Stimulated activated CD8-positive, alpha-beta memory T cell treated with anti-CD3 and anti-CD28 coated beads, Interleukin-7, amount 100 ng/mL, for 24 hours (primary cell): Measurements from ENCODE around the gene ARMC3.
"Not testable (repeated sequence)": the region's sequence is repeated elsewhere in the genome, so short reads cannot be mapped to it uniquely, and the experiment has no call there.

Experiments
- DNase-seq: peaks from one replicate; pipeline ENCODE4 v3.0.0-alpha.2; 2020; ENCODE audit warnings: low read depth

ARMC3 gene

DNA sequence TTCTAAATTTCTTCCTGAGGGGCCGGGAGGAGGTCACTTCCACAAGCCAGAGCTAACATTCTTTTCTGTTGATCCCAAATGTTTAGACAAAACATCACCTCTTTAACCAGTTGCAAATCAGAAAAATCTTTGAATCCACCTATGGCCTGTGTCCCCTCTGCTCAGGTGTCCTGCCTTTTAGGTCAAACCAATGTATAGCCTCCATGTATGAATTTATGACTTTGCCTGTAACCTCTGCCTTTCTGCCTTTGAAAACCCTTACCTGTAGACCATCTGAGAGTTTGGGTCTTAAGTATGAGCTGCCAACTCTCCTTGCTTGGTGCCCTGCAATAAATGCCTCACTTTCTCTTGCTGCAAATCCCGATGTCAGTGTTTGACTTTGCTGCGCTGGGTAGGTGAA lies 123.4 kb downstream of the ARMC3 start:
- DNase-seq: no peak

GRCh38 chr10:23051855-23052331 lies 124.0 kb downstream of the ARMC3 start:
- DNase-seq: no peak

GRCh38 chr10:23053036-23053435 lies 125.2 kb downstream of the ARMC3 start:
- DNase-seq: no peak

- DNase-seq: no peak
Observed at GRCh38 chr10:23055424-23056185, 127.8 kb downstream of the ARMC3 start.

DNA sequence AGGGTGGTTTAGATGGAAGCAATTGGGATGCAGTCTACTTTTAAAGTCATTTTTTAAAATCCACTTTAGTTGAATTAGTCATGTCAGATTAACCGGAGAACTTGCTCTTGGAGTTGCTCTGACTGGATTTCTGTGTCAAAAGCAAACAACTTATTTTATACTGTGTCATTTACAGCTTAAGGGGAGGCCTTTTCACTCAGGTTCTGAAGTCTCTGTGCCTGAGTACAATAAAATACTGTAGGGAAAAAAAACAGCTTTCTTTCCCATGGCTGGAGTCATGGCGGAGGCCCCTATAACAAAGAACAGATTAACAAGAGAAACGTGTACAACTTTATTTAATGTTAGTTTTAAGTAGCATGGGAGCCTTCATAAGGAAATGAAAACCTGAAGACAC lies 128.3 kb downstream of the ARMC3 start:
- no peak for DNase-seq

DNA sequence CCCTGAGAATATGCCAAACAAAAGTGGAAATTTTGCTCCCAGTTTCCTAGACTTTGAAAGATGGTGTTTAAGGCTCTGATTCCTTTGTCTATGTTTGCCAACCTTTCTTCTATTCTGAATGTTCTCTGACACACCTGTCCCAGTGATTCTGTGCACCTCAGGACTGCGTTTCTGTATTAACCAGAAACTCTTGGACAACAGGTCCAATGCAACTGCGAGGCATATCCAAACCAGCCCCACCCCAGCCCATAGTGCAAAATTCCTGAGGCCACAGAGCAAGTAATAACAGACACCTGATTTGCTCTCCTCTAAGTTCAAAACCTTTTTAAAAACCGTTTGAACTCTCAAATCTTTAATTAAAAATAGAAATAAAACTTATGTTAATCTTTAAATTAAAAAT lies 130.5 kb downstream of the ARMC3 start:
- no peak for DNase-seq

DNA sequence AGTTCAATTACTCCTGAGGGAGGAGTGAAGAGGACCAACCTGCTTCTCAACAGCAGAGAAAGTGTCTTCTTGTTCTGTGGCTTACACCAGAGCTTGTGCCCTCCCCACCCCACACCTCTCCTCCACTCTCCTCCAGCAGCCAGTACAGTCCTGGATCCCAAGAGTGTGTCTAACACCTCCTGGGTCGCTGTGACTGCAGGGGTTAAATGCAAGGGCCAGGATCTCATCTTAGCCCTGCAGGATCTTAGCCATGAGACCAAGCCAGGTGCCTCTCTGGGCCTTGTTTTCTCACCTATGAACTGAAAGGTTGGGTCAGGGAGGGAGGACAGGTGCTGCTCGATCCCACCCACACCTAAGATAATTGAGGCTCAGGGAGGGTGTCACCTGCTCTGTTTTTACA lies 133.1 kb downstream of the ARMC3 start:
- no peak for DNase-seq

- no peak for DNase-seq
Observed at GRCh38 chr10:23063045-23063972, 135.5 kb downstream of the ARMC3 start.

DNA sequence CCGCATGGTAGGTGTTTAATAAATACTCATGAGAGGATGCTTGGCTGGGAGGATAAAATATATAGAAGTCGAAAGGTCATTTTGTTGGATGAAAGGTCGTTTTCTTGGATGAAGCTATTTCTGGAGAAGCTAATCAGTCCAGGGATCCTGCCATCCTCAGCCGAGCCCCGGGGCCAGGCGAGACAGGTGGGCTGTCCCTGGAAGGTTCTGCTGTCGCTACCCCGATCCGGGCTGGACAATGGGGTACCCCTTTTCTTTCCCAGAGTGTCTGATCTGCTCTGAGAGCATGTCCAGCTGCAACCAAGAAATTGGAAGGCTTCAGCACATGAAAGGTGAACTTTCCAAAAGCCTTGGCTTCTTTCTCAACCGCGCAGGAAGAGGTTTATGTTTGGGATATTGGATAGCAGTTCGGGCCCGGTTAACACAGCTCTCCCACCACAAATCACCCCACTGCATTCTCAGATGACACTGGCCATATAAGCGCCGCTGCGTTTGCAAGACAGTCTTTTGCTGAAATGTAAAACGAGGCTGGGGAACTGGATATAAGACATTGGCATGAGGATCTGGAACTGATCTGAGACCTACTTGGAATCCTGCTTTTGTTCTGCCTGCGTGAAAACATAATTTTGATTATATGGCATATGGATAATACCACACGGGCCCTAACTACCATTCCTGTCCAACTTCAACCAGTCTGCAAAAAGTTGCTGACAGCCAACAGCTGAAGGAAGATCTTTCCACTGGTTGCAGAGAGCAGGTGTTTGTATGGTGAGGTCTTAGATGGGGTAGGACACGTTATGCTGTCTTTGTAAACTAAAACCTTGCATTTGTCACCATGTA lies 136.3 kb downstream of the ARMC3 start:
- DNase-seq: no peak

DNA sequence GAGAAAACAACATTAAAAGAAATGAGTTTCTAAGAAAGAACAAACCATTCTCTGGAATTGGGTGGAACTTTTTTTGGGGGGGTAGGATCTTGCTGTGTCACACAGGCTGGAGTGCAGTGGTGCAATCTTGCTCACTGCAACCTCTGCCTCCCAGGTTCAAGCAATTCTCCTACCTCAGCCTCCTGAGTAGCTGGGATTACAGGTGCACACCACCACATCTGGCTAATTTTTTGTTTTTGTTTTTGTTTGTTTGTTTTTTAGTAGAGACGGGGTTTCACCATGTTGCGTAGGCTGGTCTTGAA lies 136.9 kb downstream of the ARMC3 start:
- not testable (repeated sequence) for DNase-seq

GRCh38 chr10:23065181-23065948 lies 137.5 kb downstream of the ARMC3 start:
- no peak for DNase-seq

GRCh38 chr10:23067337-23067736 lies 139.5 kb downstream of the ARMC3 start:
- DNase-seq: no peak

DNA sequence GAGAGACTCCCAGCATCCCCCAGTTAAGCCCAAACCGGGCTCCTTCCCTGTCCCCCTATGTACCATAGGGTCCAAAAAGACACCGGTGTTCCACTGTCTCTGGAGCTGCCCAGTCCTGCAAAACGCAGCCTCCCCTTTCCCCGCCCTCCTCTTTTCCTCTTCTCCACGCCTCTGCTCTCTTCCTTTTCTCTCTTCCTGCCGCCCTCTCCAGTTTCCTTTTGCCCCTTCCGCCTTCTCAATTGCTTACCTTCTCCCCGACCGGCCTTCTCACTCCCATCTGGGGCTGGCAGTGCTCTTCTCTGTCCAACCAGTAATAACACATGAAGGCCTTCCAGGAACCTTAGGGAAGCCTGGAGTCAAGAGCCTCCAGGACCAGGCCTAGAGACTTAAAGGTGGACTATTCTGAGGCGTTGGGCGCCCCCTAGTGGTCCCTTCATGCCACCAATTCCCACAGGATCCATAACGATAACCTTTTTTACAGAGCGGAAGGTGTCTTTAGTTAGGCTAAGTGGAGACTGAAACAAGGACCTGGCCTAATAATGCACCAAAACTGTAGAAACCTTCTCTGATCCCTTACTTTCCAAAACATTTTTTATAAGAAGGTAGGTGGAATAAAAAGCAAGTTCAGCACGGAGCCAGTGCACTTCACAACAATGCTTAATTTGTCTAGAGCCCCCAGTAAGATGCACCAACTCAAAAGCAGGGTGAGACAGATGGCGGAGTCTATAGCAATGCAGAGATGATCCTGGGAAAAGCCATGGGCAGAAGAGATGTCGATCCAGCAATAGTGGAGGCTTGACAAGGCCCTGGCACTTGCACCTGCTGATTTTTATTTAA lies 140.3 kb downstream of the ARMC3 start:
- DNase-seq: peak; percentile 42

- no peak for DNase-seq
Observed at GRCh38 chr10:23069019-23069815, 141.4 kb downstream of the ARMC3 start.

- not testable (repeated sequence) for DNase-seq
Observed at GRCh38 chr10:23070092-23070912, 142.4 kb downstream of the ARMC3 start.

GRCh38 chr10:23070913-23071218 lies 143.0 kb downstream of the ARMC3 start:
- no peak for DNase-seq

DNA sequence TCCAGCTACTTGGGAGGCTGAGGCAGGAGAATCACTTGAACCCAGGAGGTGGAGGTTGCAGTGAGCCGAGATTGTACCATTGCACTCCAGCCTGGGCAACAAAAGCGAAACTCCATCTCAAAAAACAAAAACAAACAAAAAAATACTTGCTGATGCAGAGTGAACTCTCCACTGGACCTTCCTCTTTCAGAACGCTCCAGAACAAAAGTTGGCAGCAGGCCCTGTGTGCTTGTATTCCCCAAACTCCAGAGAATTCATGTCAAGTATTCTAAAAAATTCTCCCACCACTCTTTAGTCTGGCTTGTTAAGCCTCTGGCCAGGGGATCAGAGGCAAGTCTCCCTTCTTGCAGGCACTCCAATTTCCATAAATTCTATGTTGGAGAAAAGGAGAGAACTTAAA lies 144.7 kb downstream of the ARMC3 start:
- DNase-seq: not testable (repeated sequence)

GRCh38 chr10:23073527-23073926 lies 145.7 kb downstream of the ARMC3 start:
- no peak for DNase-seq

DNA sequence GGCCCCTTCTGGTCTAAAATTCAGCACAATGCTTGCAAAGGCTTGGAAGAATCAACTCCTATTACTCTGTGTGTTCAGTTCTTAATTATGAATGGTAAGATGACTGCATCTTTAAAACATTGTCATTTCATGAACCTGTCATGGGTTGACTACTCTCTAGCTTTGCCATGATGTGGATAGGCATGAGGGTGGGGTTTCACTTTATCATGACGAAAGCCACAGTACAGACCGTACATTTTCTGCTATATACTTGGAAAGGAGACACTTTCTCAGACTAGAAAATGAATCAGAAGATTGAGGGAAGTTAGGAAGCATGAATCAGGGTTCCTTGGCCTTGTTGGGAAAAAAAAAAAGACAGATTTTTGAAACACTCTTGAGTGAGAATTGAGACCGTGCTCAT lies 147.8 kb downstream of the ARMC3 start:
- DNase-seq: no peak
